HEK293 (cell line): Measurements from ENCODE around the gene ITGA11.

Experiments
- CTCF ChIA-PET: fragments of 350-600 bp; formaldehyde crosslinking; extraction: SDS; loops from one replicate; lab custom pipeline; 2021; ENCODE audit warnings: antibody characterized with exemption; lab: Yijun Ruan, JAX
- POLR2A ChIA-PET: fragments of 300-600 bp; formaldehyde crosslinking; extraction: SDS; loops from one replicate; lab custom pipeline; 2020; ENCODE audit warnings: antibody characterized with exemption, inconsistent platforms; lab: Yijun Ruan, JAX
- H3K27ac ChIP-seq: fragments of 200-500 bp; sonication (Bioruptor generic); 2 replicates; pipeline ENCODE4 v1.5.1; 2014; ENCODE audit warnings: low read depth, low read length, control low read depth, inconsistent platforms; ENCODE audit errors: extremely low read depth
- H3K36me3 ChIP-seq, 2 experiments: fragments of 200-500 bp in 1 of 2; sonication (Bioruptor generic) in 1 of 2; 1 replicate in 1 of 2; 2 replicates in 1 of 2; pipeline ENCODE4 v1.5.1; 2014 to 2017; ENCODE audit warnings: inconsistent platforms in 2 of 2, low read length in 2 of 2; ENCODE audit not compliant: control insufficient read depth in 2 of 2, insufficient read depth in 1 of 2
- H3K4me1 ChIP-seq: fragments of 200-500 bp; sonication (Bioruptor generic); 2 replicates; pipeline ENCODE4 v1.5.1; 2014; ENCODE audit warnings: mild to moderate bottlenecking, low read length, inconsistent platforms; ENCODE audit not compliant: control insufficient read depth, insufficient read depth
- H3K4me3 ChIP-seq: 2 replicates; pipeline ENCODE4 v1.5.1; 2011; ENCODE audit warnings: low read depth, mild to moderate bottlenecking, control low read depth, low read length, moderate library complexity
- H3K9me3 ChIP-seq: fragments of 200-500 bp; sonication (Bioruptor generic); 2 replicates; pipeline ENCODE4 v1.5.1; 2014; ENCODE audit warnings: low read depth, low read length, inconsistent platforms; ENCODE audit not compliant: control insufficient read depth, insufficient read depth
- GFI1B ChIP-seq: fragments of 450-650 bp; formaldehyde crosslinking; IDR thresholded peaks from 2 replicates; pipeline ENCODE4 v1.5.1; 2016; ENCODE audit warnings: missing biosample characterization, missing genetic modification characterization
- HOXC10 ChIP-seq: sonication (generic); formaldehyde crosslinking; IDR thresholded peaks from 2 replicates; pipeline ENCODE4 v1.8.1; 2023; ENCODE audit warnings: mild to moderate bottlenecking, missing genetic modification reagents
- IKZF3 ChIP-seq: fragments of 450-650 bp; IDR thresholded peaks from 2 replicates; pipeline ENCODE4 v1.5.0; 2018; ENCODE audit warnings: missing biosample characterization, mild to moderate bottlenecking, missing genetic modification characterization, moderate library complexity
- KLF1 ChIP-seq: fragments of 450-650 bp; formaldehyde crosslinking; IDR thresholded peaks from 2 replicates; pipeline ENCODE4 v1.5.1; 2016; ENCODE audit warnings: missing biosample characterization, missing genetic modification characterization
- OVOL3 ChIP-seq: fragments of 450-650 bp; formaldehyde crosslinking; IDR thresholded peaks from 2 replicates; pipeline ENCODE4 v1.5.1; 2016; ENCODE audit warnings: missing biosample characterization, missing genetic modification characterization
- SALL2 ChIP-seq: fragments of 450-650 bp; formaldehyde crosslinking; IDR thresholded peaks from 2 replicates; pipeline ENCODE4 v1.5.0; 2017; ENCODE audit warnings: missing biosample characterization, mild to moderate bottlenecking, missing genetic modification characterization, borderline replicate concordance
- SP3 ChIP-seq: fragments of 450-650 bp; formaldehyde crosslinking; IDR thresholded peaks from 2 replicates; pipeline ENCODE4 v1.5.1; 2016; ENCODE audit warnings: missing biosample characterization, missing genetic modification characterization
- ZFHX2 ChIP-seq: fragments of 450-650 bp; formaldehyde crosslinking; conservative IDR thresholded peaks from 2 replicates; pipeline ENCODE4 v1.5.1; 2016; ENCODE audit warnings: missing biosample characterization, missing genetic modification characterization
- ZFP69B ChIP-seq: fragments of 450-650 bp; formaldehyde crosslinking; IDR thresholded peaks from 2 replicates; pipeline ENCODE4 v1.5.1; 2016; ENCODE audit warnings: missing biosample characterization, missing genetic modification characterization
- ZIC2 ChIP-seq: fragments of 450-650 bp; formaldehyde crosslinking; IDR thresholded peaks from 2 replicates; pipeline ENCODE4 v1.5.1; 2016; ENCODE audit warnings: missing biosample characterization, missing genetic modification characterization
- ZNF211 ChIP-seq: fragments of 450-650 bp; formaldehyde crosslinking; IDR thresholded peaks from 2 replicates; pipeline ENCODE4 v1.5.1; 2016; ENCODE audit warnings: low read depth, missing biosample characterization, missing genetic modification characterization
- ZNF214 ChIP-seq: fragments of 450-650 bp; formaldehyde crosslinking; IDR thresholded peaks from 2 replicates; pipeline ENCODE4 v1.5.1; 2017; ENCODE audit warnings: missing biosample characterization, mild to moderate bottlenecking, missing genetic modification characterization, borderline replicate concordance
- ZNF335 ChIP-seq: fragments of 450-650 bp; formaldehyde crosslinking; conservative IDR thresholded peaks from 2 replicates; pipeline ENCODE4 v1.5.1; 2016; ENCODE audit warnings: missing biosample characterization, missing genetic modification characterization
- ZNF350 ChIP-seq: fragments of 450-650 bp; formaldehyde crosslinking; IDR thresholded peaks from 2 replicates; pipeline ENCODE4 v1.5.0; 2017; ENCODE audit warnings: missing biosample characterization, mild to moderate bottlenecking, missing genetic modification characterization
- ZNF426 ChIP-seq: fragments of 450-650 bp; formaldehyde crosslinking; IDR thresholded peaks from 2 replicates; pipeline ENCODE4 v1.5.1; 2017; ENCODE audit warnings: missing biosample characterization, missing genetic modification characterization, mild to moderate bottlenecking, inconsistent platforms, moderate library complexity
- ZNF571 ChIP-seq: fragments of 450-650 bp; formaldehyde crosslinking; IDR thresholded peaks from 2 replicates; pipeline ENCODE4 v1.5.0; 2017; ENCODE audit warnings: missing biosample characterization, missing genetic modification characterization
- ZNF626 ChIP-seq: fragments of 450-650 bp; sonication (Bioruptor Pico); formaldehyde crosslinking; IDR thresholded peaks from 2 replicates; pipeline ENCODE4 v1.5.1; 2018; ENCODE audit warnings: missing biosample characterization, missing genetic modification characterization, inconsistent platforms
- ZNF629 ChIP-seq: fragments of 450-650 bp; formaldehyde crosslinking; IDR thresholded peaks from 2 replicates; pipeline ENCODE4 v1.5.1; 2017; ENCODE audit warnings: missing biosample characterization, missing genetic modification characterization
- ZNF777 ChIP-seq: fragments of 450-650 bp; formaldehyde crosslinking; IDR thresholded peaks from 2 replicates; pipeline ENCODE4 v1.5.1; 2017; ENCODE audit warnings: missing biosample characterization, missing genetic modification characterization, borderline replicate concordance
- TF ChIP-seq, protein P1 (sequence below): fragments of 450-650 bp; formaldehyde crosslinking; IDR thresholded peaks from 2 replicates; pipeline ENCODE4 v1.5.1; 2016; ENCODE audit warnings: missing biosample characterization, missing genetic modification characterization
- TF ChIP-seq, protein P2 (sequence below): fragments of 450-650 bp; formaldehyde crosslinking; IDR thresholded peaks from 2 replicates; pipeline ENCODE4 v1.5.1; 2016; ENCODE audit warnings: missing biosample characterization, missing genetic modification characterization
- TF ChIP-seq, protein P3 (sequence below): fragments of 450-650 bp; formaldehyde crosslinking; IDR thresholded peaks from 2 replicates; pipeline ENCODE4 v1.5.1; 2016; ENCODE audit warnings: missing biosample characterization, missing genetic modification characterization
- TF ChIP-seq, protein P4 (sequence below): fragments of 450-650 bp; formaldehyde crosslinking; IDR thresholded peaks from 2 replicates; pipeline ENCODE4 v1.5.1; 2016; ENCODE audit warnings: missing biosample characterization, missing genetic modification characterization
- TF ChIP-seq, protein P5 (sequence below): fragments of 450-650 bp; formaldehyde crosslinking; IDR thresholded peaks from 2 replicates; pipeline ENCODE4 v1.5.1; 2016; ENCODE audit warnings: missing biosample characterization, missing genetic modification characterization

ITGA11 gene

DNA sequence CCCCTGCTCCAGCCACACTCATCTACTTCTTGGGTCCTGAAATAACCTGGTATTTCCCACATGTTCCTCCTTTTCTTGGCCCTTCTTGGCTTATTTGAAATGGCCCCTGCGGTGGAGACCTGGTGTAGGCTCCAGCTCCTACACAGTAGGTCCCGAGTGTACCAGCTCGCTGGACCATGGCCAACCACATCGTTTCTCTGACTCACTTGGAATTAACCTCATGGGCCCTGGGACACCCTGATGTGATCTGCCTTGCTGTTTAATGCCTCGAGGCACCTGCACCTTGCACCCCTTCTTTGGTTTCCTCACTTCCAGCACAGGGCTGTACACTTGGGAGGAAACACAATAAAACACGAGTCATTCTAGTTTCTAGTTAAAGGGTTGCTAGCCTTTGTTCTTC, 94.1 kb downstream of the ITGA11 start:
- Histone ChIP-seq H3K9me3 (no peaks in the 10 kb centered on the region), H3K27ac (no peak overlapping the region), H3K4me1 (no peaks in the 10 kb centered on the region), H3K4me3 (no peak overlapping the region), H3K36me3 (no peaks in the 10 kb centered on the region)
- ChIA-PET CTCF (no interaction called here), POLR2A (no interaction called here)
- peak; percentile 56 for TF ChIP-seq ZIC2 (tag by site-specific recombination)
- TF ChIP-seq, protein P1, sequence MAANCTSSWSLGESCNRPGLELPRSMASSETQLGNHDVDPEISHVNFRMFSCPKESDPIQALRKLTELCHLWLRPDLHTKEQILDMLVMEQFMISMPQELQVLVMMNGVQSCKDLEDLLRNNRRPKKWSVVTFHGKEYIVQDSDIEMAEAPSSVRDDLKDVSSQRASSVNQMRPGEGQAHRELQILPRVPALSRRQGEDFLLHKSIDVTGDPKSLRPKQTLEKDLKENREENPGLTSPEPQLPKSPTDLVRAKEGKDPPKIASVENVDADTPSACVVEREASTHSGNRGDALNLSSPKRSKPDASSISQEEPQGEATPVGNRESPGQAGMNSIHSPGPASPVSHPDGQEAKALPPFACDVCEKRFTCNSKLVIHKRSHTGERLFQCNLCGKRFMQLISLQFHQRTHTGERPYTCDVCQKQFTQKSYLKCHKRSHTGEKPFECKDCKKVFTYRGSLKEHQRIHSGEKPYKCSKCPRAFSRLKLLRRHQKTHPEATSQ (tag by site-specific recombination) = no peak
- TF ChIP-seq SALL2 = no peak
- TF ChIP-seq KLF1 = no peak
- TF ChIP-seq ZNF426 (tag by site-specific recombination) = no peak
- TF ChIP-seq OVOL3 (tag by site-specific recombination) = no peak
- no peak for TF ChIP-seq ZNF629 (tag by site-specific recombination)
- no peak for TF ChIP-seq ZNF626 (tag by site-specific recombination)
- TF ChIP-seq ZFHX2 = 0 out of 2 replicates have a peak, but pooled peaks have one; percentile 7
- no peak for TF ChIP-seq SP3 (tag by site-specific recombination)
- TF ChIP-seq HOXC10 (CRISPR knock-in tag) = no peak
- TF ChIP-seq, protein P2, sequence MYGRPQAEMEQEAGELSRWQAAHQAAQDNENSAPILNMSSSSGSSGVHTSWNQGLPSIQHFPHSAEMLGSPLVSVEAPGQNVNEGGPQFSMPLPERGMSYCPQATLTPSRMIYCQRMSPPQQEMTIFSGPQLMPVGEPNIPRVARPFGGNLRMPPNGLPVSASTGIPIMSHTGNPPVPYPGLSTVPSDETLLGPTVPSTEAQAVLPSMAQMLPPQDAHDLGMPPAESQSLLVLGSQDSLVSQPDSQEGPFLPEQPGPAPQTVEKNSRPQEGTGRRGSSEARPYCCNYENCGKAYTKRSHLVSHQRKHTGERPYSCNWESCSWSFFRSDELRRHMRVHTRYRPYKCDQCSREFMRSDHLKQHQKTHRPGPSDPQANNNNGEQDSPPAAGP = no peak
- no peak for TF ChIP-seq ZNF214 (tag by site-specific recombination)

DNA sequence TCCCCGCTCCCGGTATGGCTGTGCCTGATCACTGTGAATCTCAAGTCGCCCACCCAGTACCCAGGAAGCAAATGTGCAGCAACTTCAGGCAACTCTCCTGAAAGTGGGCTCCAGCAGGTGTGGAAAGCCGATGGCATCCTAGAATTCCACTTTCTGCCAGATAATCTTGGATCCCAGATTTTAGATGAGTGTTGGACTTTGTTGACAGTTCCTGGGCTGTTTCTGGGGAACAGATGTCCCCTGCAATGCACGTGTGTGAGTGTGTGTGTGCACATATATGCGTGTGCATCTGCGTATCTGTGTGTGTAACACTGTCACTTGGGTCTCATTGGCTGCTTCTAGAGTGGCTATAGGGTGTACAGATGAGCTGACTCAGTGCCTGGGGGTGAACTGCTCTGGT, 95.4 kb downstream of the ITGA11 start:
- no peaks in the 10 kb centered on the region for H3K4me1 ChIP-seq
- no peaks in the 10 kb centered on the region for H3K36me3 ChIP-seq
- no peaks in the 10 kb centered on the region for H3K9me3 ChIP-seq
- ChIA-PET POLR2A (no interaction called here), CTCF (interaction anchor here (1.4 kb wide), 1 partner anchor 30 kb away, joined by 4 read pairs; no protein-coding TSS in a partner anchor)
- H3K4me3 ChIP-seq = no peak overlapping the region
- H3K27ac ChIP-seq = no peak overlapping the region
- no peak for TF ChIP-seq ZNF777 (tag by site-specific recombination)
- no peak for TF ChIP-seq ZFP69B
- no peak for TF ChIP-seq KLF1
- TF ChIP-seq, protein P3, sequence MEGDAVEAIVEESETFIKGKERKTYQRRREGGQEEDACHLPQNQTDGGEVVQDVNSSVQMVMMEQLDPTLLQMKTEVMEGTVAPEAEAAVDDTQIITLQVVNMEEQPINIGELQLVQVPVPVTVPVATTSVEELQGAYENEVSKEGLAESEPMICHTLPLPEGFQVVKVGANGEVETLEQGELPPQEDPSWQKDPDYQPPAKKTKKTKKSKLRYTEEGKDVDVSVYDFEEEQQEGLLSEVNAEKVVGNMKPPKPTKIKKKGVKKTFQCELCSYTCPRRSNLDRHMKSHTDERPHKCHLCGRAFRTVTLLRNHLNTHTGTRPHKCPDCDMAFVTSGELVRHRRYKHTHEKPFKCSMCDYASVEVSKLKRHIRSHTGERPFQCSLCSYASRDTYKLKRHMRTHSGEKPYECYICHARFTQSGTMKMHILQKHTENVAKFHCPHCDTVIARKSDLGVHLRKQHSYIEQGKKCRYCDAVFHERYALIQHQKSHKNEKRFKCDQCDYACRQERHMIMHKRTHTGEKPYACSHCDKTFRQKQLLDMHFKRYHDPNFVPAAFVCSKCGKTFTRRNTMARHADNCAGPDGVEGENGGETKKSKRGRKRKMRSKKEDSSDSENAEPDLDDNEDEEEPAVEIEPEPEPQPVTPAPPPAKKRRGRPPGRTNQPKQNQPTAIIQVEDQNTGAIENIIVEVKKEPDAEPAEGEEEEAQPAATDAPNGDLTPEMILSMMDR = no peak
- no peak for TF ChIP-seq ZNF335 (tag by site-specific recombination)
- no peak for TF ChIP-seq IKZF3 (tag by site-specific recombination)

DNA sequence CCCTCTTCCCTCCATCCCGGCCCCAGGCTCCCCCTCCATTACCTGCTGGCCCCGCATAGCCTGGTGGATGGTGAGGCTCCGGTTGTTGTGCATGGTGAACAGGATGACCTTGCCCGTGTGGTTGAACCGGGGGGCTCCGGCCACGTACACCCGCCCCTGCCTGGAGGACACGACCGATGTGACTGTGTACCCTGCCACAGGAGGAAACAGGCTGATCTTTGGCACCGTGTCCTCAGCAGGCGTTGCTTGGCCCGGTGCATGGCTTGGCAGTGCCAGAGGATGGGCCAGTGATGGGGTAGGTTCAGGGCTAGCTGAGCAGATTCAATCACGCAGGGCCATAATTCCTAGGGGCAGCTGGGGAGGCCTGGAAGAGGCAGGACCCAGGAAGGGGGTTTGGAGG, 96.3 kb downstream of the ITGA11 start:
- no peak overlapping the region for H3K4me3 ChIP-seq
- ChIA-PET POLR2A (no interaction called here), CTCF (interaction anchor here (1.4 kb wide), 1 partner anchor 29 kb away, joined by 4 read pairs; no protein-coding TSS in a partner anchor)
- H3K4me1 ChIP-seq = no peaks in the 10 kb centered on the region
- H3K27ac ChIP-seq = no peak overlapping the region
- H3K9me3 ChIP-seq = no peaks in the 10 kb centered on the region
- no peaks in the 10 kb centered on the region for H3K36me3 ChIP-seq
- TF ChIP-seq GFI1B (tag by site-specific recombination) = no peak
- TF ChIP-seq ZNF211 (tag by site-specific recombination) = no peak
- no peak for TF ChIP-seq ZNF350 (tag by site-specific recombination)
- TF ChIP-seq, protein P4, sequence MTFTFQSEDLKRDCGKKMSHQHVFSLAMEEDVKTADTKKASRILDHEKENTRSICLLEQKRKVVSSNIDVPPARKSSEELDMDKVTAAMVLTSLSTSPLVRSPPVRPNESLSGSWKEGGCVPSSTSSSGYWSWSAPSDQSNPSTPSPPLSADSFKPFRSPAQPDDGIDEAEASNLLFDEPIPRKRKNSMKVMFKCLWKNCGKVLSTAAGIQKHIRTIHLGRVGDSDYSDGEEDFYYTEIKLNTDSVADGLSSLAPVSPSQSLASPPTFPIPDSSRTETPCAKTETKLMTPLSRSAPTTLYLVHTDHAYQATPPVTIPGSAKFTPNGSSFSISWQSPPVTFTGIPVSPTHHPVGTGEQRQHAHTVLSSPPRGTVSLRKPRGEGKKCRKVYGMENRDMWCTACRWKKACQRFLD (tag by site-specific recombination) = no peak
- no peak for TF ChIP-seq ZNF571 (tag by site-specific recombination)
- TF ChIP-seq, protein P5, sequence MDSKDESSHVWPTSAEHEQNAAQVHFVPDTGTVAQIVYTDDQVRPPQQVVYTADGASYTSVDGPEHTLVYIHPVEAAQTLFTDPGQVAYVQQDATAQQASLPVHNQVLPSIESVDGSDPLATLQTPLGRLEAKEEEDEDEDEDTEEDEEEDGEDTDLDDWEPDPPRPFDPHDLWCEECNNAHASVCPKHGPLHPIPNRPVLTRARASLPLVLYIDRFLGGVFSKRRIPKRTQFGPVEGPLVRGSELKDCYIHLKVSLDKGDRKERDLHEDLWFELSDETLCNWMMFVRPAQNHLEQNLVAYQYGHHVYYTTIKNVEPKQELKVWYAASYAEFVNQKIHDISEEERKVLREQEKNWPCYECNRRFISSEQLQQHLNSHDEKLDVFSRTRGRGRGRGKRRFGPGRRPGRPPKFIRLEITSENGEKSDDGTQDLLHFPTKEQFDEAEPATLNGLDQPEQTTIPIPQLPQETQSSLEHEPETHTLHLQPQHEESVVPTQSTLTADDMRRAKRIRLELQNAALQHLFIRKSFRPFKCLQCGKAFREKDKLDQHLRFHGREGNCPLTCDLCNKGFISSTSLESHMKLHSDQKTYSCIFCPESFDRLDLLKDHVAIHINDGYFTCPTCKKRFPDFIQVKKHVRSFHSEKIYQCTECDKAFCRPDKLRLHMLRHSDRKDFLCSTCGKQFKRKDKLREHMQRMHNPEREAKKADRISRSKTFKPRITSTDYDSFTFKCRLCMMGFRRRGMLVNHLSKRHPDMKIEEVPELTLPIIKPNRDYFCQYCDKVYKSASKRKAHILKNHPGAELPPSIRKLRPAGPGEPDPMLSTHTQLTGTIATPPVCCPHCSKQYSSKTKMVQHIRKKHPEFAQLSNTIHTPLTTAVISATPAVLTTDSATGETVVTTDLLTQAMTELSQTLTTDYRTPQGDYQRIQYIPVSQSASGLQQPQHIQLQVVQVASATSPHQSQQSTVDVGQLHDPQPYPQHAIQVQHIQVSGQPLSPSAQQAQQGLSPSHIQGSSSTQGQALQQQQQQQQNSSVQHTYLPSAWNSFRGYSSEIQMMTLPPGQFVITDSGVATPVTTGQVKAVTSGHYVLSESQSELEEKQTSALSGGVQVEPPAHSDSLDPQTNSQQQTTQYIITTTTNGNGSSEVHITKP (tag by site-specific recombination) = no peak
